Activated CD4-positive, alpha-beta memory T cell treated with anti-CD3 and anti-CD28 coated beads, Interleukin-2, amount 10 ng/mL, durations not matched to agents 7 days and 5 days (primary cell): ENCODE measurements around the gene ADAMTSL4. TPM values are rescaled to one million over a fixed set of nuclear protein-coding genes. Genes with fewer than 3 reads are reported as not detected.

ENCODE experiments used
- CTCF ChIA-PET: fragments of 350-600 bp; sonication (Branson Sonifier 250); formaldehyde crosslinking; loops from one replicate; lab custom pipeline; 2021; ENCODE audit warnings: antibody characterized with exemption, inconsistent platforms; lab: Charles Lee
- POLR2A ChIA-PET: fragments of 350-600 bp; sonication (Branson Sonifier 250); formaldehyde crosslinking; loops from one replicate; lab custom pipeline; 2021; ENCODE audit warnings: antibody characterized with exemption; lab: Charles Lee
- DNase-seq: peaks from one replicate; pipeline ENCODE4 v3.0.0-alpha.2; 2020
- H3K27ac Mint-ChIP-seq: one replicate; pipeline ENCODE4 v1.8.0; 2021; ENCODE audit warnings: mild to moderate bottlenecking, mixed read lengths
- H3K27me3 Mint-ChIP-seq: one replicate; pipeline ENCODE4 v1.8.0; 2021; ENCODE audit warnings: mixed read lengths
- H3K36me3 Mint-ChIP-seq: one replicate; pipeline ENCODE4 v1.8.0; 2021; ENCODE audit warnings: low read depth, mixed read lengths
- H3K4me1 Mint-ChIP-seq: one replicate; pipeline ENCODE4 v1.8.0; 2021; ENCODE audit warnings: mixed read lengths
- H3K4me3 Mint-ChIP-seq: one replicate; pipeline ENCODE4 v1.8.0; 2021; ENCODE audit warnings: mild to moderate bottlenecking, mixed read lengths
- H3K9me3 Mint-ChIP-seq: one replicate; pipeline ENCODE4 v1.8.0; 2021; ENCODE audit warnings: mixed read lengths
- total RNA-seq, 2 experiments: library from RNA; stranded (reverse); gene quantifications; one replicate each; pipeline ENCODE4 v1.2.3, GENCODE V29; 2021

Gene ADAMTSL4
- 1 to 10 TPM; 1.4 to 1.6 TPM for total RNA-seq

- ChIA-PET POLR2A (interaction anchor here (0.7 to 3.8 kb wide), 7 partner anchors 12 to 375 kb away, joined by 3 to 15 read pairs (median 4); no protein-coding TSS in a partner anchor), CTCF (interaction anchor here (0.7 to 3.6 kb wide), 4 partner anchors 12 to 184 kb away, joined by 3 to 21 read pairs (median 4); no protein-coding TSS in a partner anchor)
- no peaks in the 10 kb centered on the region for H3K36me3 Mint-ChIP-seq
- H3K4me3 Mint-ChIP-seq, result peak within 1 kb of the TSS; percentile 72
- peak; percentile 53 for DNase-seq
- H3K27ac Mint-ChIP-seq, result peak within 1 kb of the TSS; percentile 16
- H3K27me3 Mint-ChIP-seq, result peaks cover 22% of the 10 kb centered on the region
- H3K4me1 Mint-ChIP-seq, result peaks cover 39% of the 10 kb centered on the region
- no peaks in the 10 kb centered on the region for H3K9me3 Mint-ChIP-seq
These were observed at the start of gene ADAMTSL4 for GRCh38 chr1:150548632-150549495. Gene ADAMTSL4 (plus strand): TSS chr1:150549408. CDS start chr1:150552289, 2,881 bp downstream.

GRCh38 chr1:150505431-150505830 is 43.8 kb upstream of the ADAMTSL4 start:
- H3K27me3 Mint-ChIP-seq, result no peaks in the 10 kb centered on the region
- H3K4me3 Mint-ChIP-seq, result no peak overlapping the region
- H3K27ac Mint-ChIP-seq, result no peak overlapping the region
- DNase-seq, result no peak
- no peaks in the 10 kb centered on the region for H3K9me3 Mint-ChIP-seq
- POLR2A ChIA-PET, result no interaction called here
- H3K36me3 Mint-ChIP-seq, result peaks cover 43% of the 10 kb centered on the region
- CTCF ChIA-PET, result interaction anchor here (0.6 kb wide), 1 partner anchor 566 kb away, joined by 3 read pairs; no protein-coding TSS in a partner anchor
- peaks cover 15% of the 10 kb centered on the region for H3K4me1 Mint-ChIP-seq

GRCh38 chr1:150507912-150508864 is 41.0 kb upstream of the ADAMTSL4 start, which contains the start of gene ECM1:
Gene ECM1 (plus strand): TSS chr1:150508109. CDS start chr1:150508210, 101 bp downstream.
- Mint-ChIP-seq H3K27ac (peak within 1 kb of the TSS; percentile 14), H3K9me3 (no peaks in the 10 kb centered on the region), H3K4me3 (no peak within 1 kb of the TSS), H3K27me3 (no peaks in the 10 kb centered on the region), H3K4me1 (peaks cover 21% of the 10 kb centered on the region), H3K36me3 (peaks cover 31% of the 10 kb centered on the region)
- ChIA-PET CTCF (interaction anchor here (0.5 to 1.0 kb wide), 3 partner anchors 24 to 414 kb away, joined by 3 to 4 read pairs (median 3); no protein-coding TSS in a partner anchor), POLR2A (interaction anchor here (0.5 to 0.9 kb wide), 3 partner anchors 8 to 85 kb away, joined by 3 to 4 read pairs (median 3); no protein-coding TSS in a partner anchor)
- DNase-seq, result no peak

- Mint-ChIP-seq H3K4me1 (peaks cover 25% of the 10 kb centered on the region), H3K4me3 (no peak overlapping the region), H3K27me3 (no peaks in the 10 kb centered on the region), H3K27ac (no peak overlapping the region), H3K36me3 (peaks cover 28% of the 10 kb centered on the region), H3K9me3 (no peaks in the 10 kb centered on the region)
- ChIA-PET POLR2A (interaction anchor here (0.5 kb wide), 1 partner anchor 76 kb away, joined by 3 read pairs; no protein-coding TSS in a partner anchor), CTCF (interaction anchor here (1.0 kb wide), 1 partner anchor 23 kb away, joined by 3 read pairs; no protein-coding TSS in a partner anchor)
- no peak for DNase-seq
These were observed 40.2 kb upstream of the ADAMTSL4 start for GRCh38 chr1:150508982-150509381.

GRCh38 chr1:150511551-150511950 is 37.7 kb upstream of the ADAMTSL4 start:
- CTCF ChIA-PET, result no interaction called here
- H3K9me3 Mint-ChIP-seq, result no peaks in the 10 kb centered on the region
- peaks cover 10% of the 10 kb centered on the region for H3K36me3 Mint-ChIP-seq

GRCh38 chr1:150511985-150512660 is 37.1 kb upstream of the ADAMTSL4 start:
- POLR2A ChIA-PET, result interaction anchor here (1.6 to 2.4 kb wide), 2 partner anchors 24 to 25 kb away, joined by 7 to 8 read pairs; partner anchors contain the start of gene TARS2
- H3K4me3 Mint-ChIP-seq, result no peak overlapping the region

More at GRCh38 chr1:150511551-150511950, 37.7 kb upstream of the ADAMTSL4 start:
- POLR2A ChIA-PET, result interaction anchor here (2.4 kb wide), 1 partner anchor 24 kb away, joined by 8 read pairs; the partner anchor contains the start of gene TARS2
- Mint-ChIP-seq H3K27me3 (no peaks in the 10 kb centered on the region), H3K4me1 (peaks cover 35% of the 10 kb centered on the region), H3K4me3 (no peak overlapping the region), H3K27ac (no peak overlapping the region)
- DNase-seq, result no peak

GRCh38 chr1:150512846-150513245 is 36.4 kb upstream of the ADAMTSL4 start:
- no peak for DNase-seq
- Mint-ChIP-seq H3K4me1 (peaks cover 37% of the 10 kb centered on the region), H3K4me3 (no peak overlapping the region), H3K9me3 (no peaks in the 10 kb centered on the region), H3K27me3 (no peaks in the 10 kb centered on the region), H3K36me3 (peaks cover under 1% of the 10 kb centered on the region), H3K27ac (no peak overlapping the region)
- ChIA-PET CTCF (no interaction called here), POLR2A (interaction anchor here (0.6 to 1.6 kb wide), 2 partner anchors 25 to 677 kb away, joined by 3 to 7 read pairs; partner anchors contain the start of genes TARS2 and VPS72)

More at GRCh38 chr1:150511985-150512660, 37.1 kb upstream of the ADAMTSL4 start:
- CTCF ChIA-PET, result no interaction called here
- Mint-ChIP-seq H3K27me3 (no peaks in the 10 kb centered on the region), H3K27ac (no peak overlapping the region), H3K36me3 (peaks cover 5% of the 10 kb centered on the region), H3K4me1 (peaks cover 38% of the 10 kb centered on the region), H3K9me3 (no peaks in the 10 kb centered on the region)
- DNase-seq, result no peak

GRCh38 chr1:150513351-150513791 is 35.8 kb upstream of the ADAMTSL4 start:
- H3K27ac Mint-ChIP-seq, result no peak overlapping the region
- POLR2A ChIA-PET, result interaction anchor here (0.6 to 1.6 kb wide), 2 partner anchors 26 to 677 kb away, joined by 3 to 7 read pairs; partner anchors contain the start of genes TARS2 and VPS72
- no peak for DNase-seq
- no peak overlapping the region for H3K4me3 Mint-ChIP-seq
- peaks cover 32% of the 10 kb centered on the region for H3K4me1 Mint-ChIP-seq
- H3K9me3 Mint-ChIP-seq, result no peaks in the 10 kb centered on the region
- no peaks in the 10 kb centered on the region for H3K27me3 Mint-ChIP-seq
- CTCF ChIA-PET, result no interaction called here
- no peaks in the 10 kb centered on the region for H3K36me3 Mint-ChIP-seq

- CTCF ChIA-PET, result no interaction called here
- H3K4me1 Mint-ChIP-seq, result peaks cover 29% of the 10 kb centered on the region
- DNase-seq, result no peak
- H3K27me3 Mint-ChIP-seq, result no peaks in the 10 kb centered on the region
- H3K27ac Mint-ChIP-seq, result no peak overlapping the region
- POLR2A ChIA-PET, result interaction anchor here (1.0 to 4.1 kb wide), 3 partner anchors 21 to 49 kb away, joined by 3 to 45 read pairs (median 10); partner anchors contain the start of gene TARS2
- H3K9me3 Mint-ChIP-seq, result no peaks in the 10 kb centered on the region
- H3K4me3 Mint-ChIP-seq, result peak overlapping the region; percentile 75
- no peaks in the 10 kb centered on the region for H3K36me3 Mint-ChIP-seq
These were observed 34.9 kb upstream of the ADAMTSL4 start for GRCh38 chr1:150514260-150514659.

GRCh38 chr1:150514913-150515327 is 34.3 kb upstream of the ADAMTSL4 start:
- Mint-ChIP-seq H3K27me3 (no peaks in the 10 kb centered on the region), H3K4me1 (peaks cover 29% of the 10 kb centered on the region), H3K4me3 (peak overlapping the region; percentile 75), H3K36me3 (no peaks in the 10 kb centered on the region), H3K9me3 (no peaks in the 10 kb centered on the region), H3K27ac (peak overlapping the region; percentile 56)
- CTCF ChIA-PET, result interaction anchor here (0.6 to 3.4 kb wide), 9 partner anchors 17 to 259 kb away, joined by 3 to 22 read pairs (median 6); no protein-coding TSS in a partner anchor
- DNase-seq, result no peak
- POLR2A ChIA-PET, result interaction anchor here (0.9 to 4.1 kb wide), 7 partner anchors 17 to 411 kb away, joined by 3 to 45 read pairs (median 4); partner anchors contain the start of genes SETDB1 and TARS2
